Mesendoderm (in vitro differentiated cells): ENCODE data around the gene MDGA2.

Experiments used
- DNase-seq: peaks from one replicate; pipeline ENCODE4 v3.0.0; 2013
- H2AK5ac ChIP-seq: 2 replicates; pipeline ENCODE4 v1.6.1; 2013; ENCODE audit warnings: low read length, inconsistent platforms
- H2BK120ac ChIP-seq: 2 replicates; pipeline ENCODE4 v1.6.1; 2013; ENCODE audit warnings: low read depth, mild to moderate bottlenecking, low read length, moderate library complexity, mixed read lengths
- H2BK15ac ChIP-seq: replicated peaks from 2 replicates; pipeline ENCODE4 v1.6.1; 2013; ENCODE audit warnings: low read depth, mild to moderate bottlenecking, moderate library complexity
- H2BK5ac ChIP-seq: 2 replicates; pipeline ENCODE4 v1.6.1; 2013; ENCODE audit warnings: low read length, inconsistent platforms
- H3K18ac ChIP-seq: 2 replicates; pipeline ENCODE4 v1.6.1; 2013; ENCODE audit warnings: mild to moderate bottlenecking, low read length, mixed read lengths
- H3K23ac ChIP-seq: one replicate; pipeline ENCODE4 v1.6.1; 2013; ENCODE audit warnings: low read length
- H3K27ac ChIP-seq: 2 replicates; pipeline ENCODE4 v1.5.1; 2013; ENCODE audit warnings: low read depth, mild to moderate bottlenecking, inconsistent platforms, low read length, moderate library complexity
- H3K27me3 ChIP-seq: 2 replicates; pipeline ENCODE4 v1.6.1; 2013; ENCODE audit warnings: low read length, control low read depth, mild to moderate bottlenecking, inconsistent platforms; ENCODE audit not compliant: insufficient read depth, poor library complexity
- H3K36me3 ChIP-seq: 2 replicates; pipeline ENCODE4 v1.6.1; 2013; ENCODE audit warnings: low read length, inconsistent platforms; ENCODE audit not compliant: control insufficient read depth, insufficient read depth
- H3K4ac ChIP-seq: one replicate; pipeline ENCODE4 v1.6.1; 2013; ENCODE audit warnings: low read depth, mild to moderate bottlenecking, low read length, moderate library complexity
- H3K4me1 ChIP-seq: 2 replicates; pipeline ENCODE4 v1.6.1; 2013; ENCODE audit warnings: low read depth, low read length, inconsistent platforms; ENCODE audit not compliant: control insufficient read depth
- H3K4me2 ChIP-seq: 2 replicates; pipeline ENCODE4 v1.6.1; 2013; ENCODE audit warnings: low read length
- H3K4me3 ChIP-seq: 2 replicates; pipeline ENCODE4 v1.5.1; 2013; ENCODE audit warnings: mild to moderate bottlenecking, low read length
- H3K56ac ChIP-seq: one replicate; pipeline ENCODE4 v1.6.1; 2013; ENCODE audit warnings: low read length
- H3K79me1 ChIP-seq: 2 replicates; pipeline ENCODE4 v1.6.1; 2013; ENCODE audit warnings: low read length, inconsistent platforms
- H3K79me2 ChIP-seq: 2 replicates; pipeline ENCODE4 v1.6.1; 2013; ENCODE audit warnings: mild to moderate bottlenecking, low read length; ENCODE audit not compliant: control insufficient read depth, insufficient read depth
- H3K9ac ChIP-seq: 2 replicates; pipeline ENCODE4 v1.6.1; 2013; ENCODE audit warnings: low read length, inconsistent platforms
- H4K5ac ChIP-seq: one replicate; pipeline ENCODE4 v1.6.1; 2013; ENCODE audit warnings: low read length
- H4K8ac ChIP-seq: one replicate; pipeline ENCODE4 v1.6.1; 2013; ENCODE audit warnings: low read depth, mild to moderate bottlenecking, control low read depth, low read length, moderate library complexity
- WGBS: extraction: QIAGEN DNeasy Blood & Tissue Kit; methylation state at CpG from one replicate; pipeline ENCODE4 v1.1.7; 2013; ENCODE audit warnings: low lambda C conversion rate, missing lambda C conversion rate; ENCODE audit not compliant: insufficient coverage; ENCODE audit errors: extremely low coverage; 5-methylcytosine and 5-hydroxymethylcytosine counted together

Gene MDGA2

GRCh38 chr14:47536341-47536740, 139.1 kb downstream of the MDGA2 start:
- no peak overlapping the region for H3K18ac ChIP-seq
- no peaks in the 10 kb centered on the region for H3K79me2 ChIP-seq
- no peak overlapping the region for H3K56ac ChIP-seq
- H3K23ac ChIP-seq: no peak overlapping the region
- no CpG with 5 or more reads among the region's 2 CpGs for WGBS
- no peaks in the 10 kb centered on the region for H3K36me3 ChIP-seq
- H3K27ac ChIP-seq: no peak overlapping the region
- no peaks in the 10 kb centered on the region for H3K79me1 ChIP-seq
- H2BK15ac ChIP-seq: no peak overlapping the region
- no peak overlapping the region for H3K4ac ChIP-seq
- H3K4me1 ChIP-seq: no peaks in the 10 kb centered on the region
- H4K8ac ChIP-seq: no peak overlapping the region
- DNase-seq: no peak
- no peak overlapping the region for H3K4me2 ChIP-seq
- H3K4me3 ChIP-seq: no peak overlapping the region
- H2BK5ac ChIP-seq: no peak overlapping the region
- H3K9ac ChIP-seq: no peak overlapping the region
- H2AK5ac ChIP-seq: no peak overlapping the region
- H4K5ac ChIP-seq: no peak overlapping the region
- H3K27me3 ChIP-seq: no peaks in the 10 kb centered on the region
- no peak overlapping the region for H2BK120ac ChIP-seq

- Histone ChIP-seq H2AK5ac (no peak overlapping the region), H3K36me3 (no peaks in the 10 kb centered on the region), H3K9ac (no peak overlapping the region), H3K18ac (no peak overlapping the region), H3K4me3 (no peak overlapping the region), H3K56ac (no peak overlapping the region), H3K4ac (no peak overlapping the region), H4K5ac (no peak overlapping the region), H3K4me2 (no peak overlapping the region), H3K27me3 (no peaks in the 10 kb centered on the region), H2BK120ac (no peak overlapping the region), H3K23ac (no peak overlapping the region), H3K4me1 (no peaks in the 10 kb centered on the region), H2BK15ac (no peak overlapping the region), H4K8ac (no peak overlapping the region), H3K27ac (no peak overlapping the region), H3K79me2 (no peaks in the 10 kb centered on the region), H3K79me1 (no peaks in the 10 kb centered on the region), H2BK5ac (no peak overlapping the region)
- no CpG with 5 or more reads among the region's 3 CpGs for WGBS
- no peak for DNase-seq
These were observed 148.7 kb downstream of the MDGA2 start for GRCh38 chr14:47526591-47527244.

GRCh38 chr14:47524524-47524923, 150.9 kb downstream of the MDGA2 start:
- no peak overlapping the region for H3K18ac ChIP-seq
- H3K9ac ChIP-seq: no peak overlapping the region
- no peak overlapping the region for H4K8ac ChIP-seq
- H2AK5ac ChIP-seq: no peak overlapping the region
- H3K4me1 ChIP-seq: no peaks in the 10 kb centered on the region
- H4K5ac ChIP-seq: no peak overlapping the region
- H3K4ac ChIP-seq: no peak overlapping the region
- H3K56ac ChIP-seq: no peak overlapping the region
- H3K4me3 ChIP-seq: no peak overlapping the region
- no peak overlapping the region for H3K4me2 ChIP-seq
- no CpG with 5 or more reads among the region's 4 CpGs for WGBS
- H3K79me1 ChIP-seq: no peaks in the 10 kb centered on the region
- DNase-seq: no peak
- no peak overlapping the region for H2BK15ac ChIP-seq
- no peaks in the 10 kb centered on the region for H3K36me3 ChIP-seq
- no peak overlapping the region for H3K23ac ChIP-seq
- H2BK5ac ChIP-seq: no peak overlapping the region
- H3K27me3 ChIP-seq: no peaks in the 10 kb centered on the region
- no peaks in the 10 kb centered on the region for H3K79me2 ChIP-seq
- no peak overlapping the region for H2BK120ac ChIP-seq
- no peak overlapping the region for H3K27ac ChIP-seq

GRCh38 chr14:47520382-47520781, 155.0 kb downstream of the MDGA2 start:
- Histone ChIP-seq H3K4me2 (no peak overlapping the region), H4K5ac (no peak overlapping the region), H3K4ac (no peak overlapping the region), H3K36me3 (no peaks in the 10 kb centered on the region), H3K56ac (no peak overlapping the region), H3K79me2 (no peaks in the 10 kb centered on the region), H4K8ac (no peak overlapping the region), H3K18ac (no peak overlapping the region), H2BK120ac (no peak overlapping the region), H3K27me3 (no peaks in the 10 kb centered on the region), H3K4me1 (no peaks in the 10 kb centered on the region), H3K79me1 (no peaks in the 10 kb centered on the region), H3K23ac (no peak overlapping the region), H2AK5ac (no peak overlapping the region), H2BK15ac (no peak overlapping the region), H3K9ac (no peak overlapping the region), H3K4me3 (no peak overlapping the region), H2BK5ac (no peak overlapping the region), H3K27ac (no peak overlapping the region)
- no peak for DNase-seq
- WGBS: no CpG with 5 or more reads among the region's 3 CpGs

- Histone ChIP-seq H3K36me3 (no peaks in the 10 kb centered on the region), H3K4me3 (no peak overlapping the region), H3K23ac (no peak overlapping the region), H4K5ac (no peak overlapping the region), H3K27me3 (no peaks in the 10 kb centered on the region), H2AK5ac (no peak overlapping the region), H3K4ac (no peak overlapping the region), H2BK120ac (no peak overlapping the region), H3K56ac (no peak overlapping the region), H3K9ac (no peak overlapping the region), H2BK15ac (no peak overlapping the region), H3K79me1 (no peaks in the 10 kb centered on the region), H3K79me2 (no peaks in the 10 kb centered on the region), H2BK5ac (no peak overlapping the region), H3K27ac (no peak overlapping the region), H3K18ac (no peak overlapping the region), H4K8ac (no peak overlapping the region), H3K4me2 (no peak overlapping the region), H3K4me1 (no peaks in the 10 kb centered on the region)
- no CpG with 5 or more reads among the region's 2 CpGs for WGBS
- DNase-seq: no peak
These were observed 163.6 kb downstream of the MDGA2 start for GRCh38 chr14:47511829-47512228.

GRCh38 chr14:47509957-47510356, 165.4 kb downstream of the MDGA2 start:
- no peak overlapping the region for H2AK5ac ChIP-seq
- H2BK120ac ChIP-seq: no peak overlapping the region
- no CpG with 5 or more reads among the region's 5 CpGs for WGBS
- H3K27me3 ChIP-seq: no peaks in the 10 kb centered on the region
- no peak overlapping the region for H3K9ac ChIP-seq
- H2BK15ac ChIP-seq: no peak overlapping the region
- H3K18ac ChIP-seq: no peak overlapping the region
- no peak overlapping the region for H4K5ac ChIP-seq
- no peak overlapping the region for H3K4me2 ChIP-seq
- H3K4ac ChIP-seq: no peak overlapping the region
- no peak overlapping the region for H4K8ac ChIP-seq
- H3K36me3 ChIP-seq: no peaks in the 10 kb centered on the region
- DNase-seq: no peak
- H2BK5ac ChIP-seq: no peak overlapping the region
- no peak overlapping the region for H3K23ac ChIP-seq
- no peak overlapping the region for H3K4me3 ChIP-seq
- H3K4me1 ChIP-seq: no peaks in the 10 kb centered on the region
- H3K79me2 ChIP-seq: no peaks in the 10 kb centered on the region
- H3K56ac ChIP-seq: no peak overlapping the region
- H3K79me1 ChIP-seq: no peaks in the 10 kb centered on the region
- H3K27ac ChIP-seq: no peak overlapping the region
